ENCODE measurements around the gene MBP. TPM values are rescaled to one million over a fixed set of nuclear protein-coding genes. Genes with fewer than 3 reads are reported as not detected.
"Not testable (repeated sequence)": the region's sequence is repeated elsewhere in the genome, so short reads cannot be mapped to it uniquely, and the experiment has no call there.

Gene MBP
- total and polyA plus RNA-seq, 3 experiments from 2014 or later: 59.5 to 196 (median 60.0) TPM

GRCh38 chr18:76953156-76953555 is 179.4 kb downstream of the MBP start:
- H3K27ac ChIP-seq (ENCODE audit: low read depth, low read length): no peak overlapping the region
- peaks cover 8% of the 10 kb centered on the region for H3K4me1 ChIP-seq (ENCODE audit: insufficient read depth, low read length)
- H3K9me3 ChIP-seq (ENCODE audit: low read length): no peaks in the 10 kb centered on the region
- Mint-ChIP-seq H3K4me3 (no peak overlapping the region), H3K9me3 (no peaks in the 10 kb centered on the region), H3K4me1 (peaks cover 26 to 44% (median 39%) of the 10 kb centered on the region in 3 donors), H3K27me3 (no peaks in the 10 kb centered on the region), H3K36me3 (peaks cover 13 to 84% (median 32%) of the 10 kb centered on the region in 3 donors), H3K27ac (no peak overlapping the region)
- no peak overlapping the region for H3K4me3 ChIP-seq (ENCODE audit: low read length)
- DNase-seq: no peak
- CTCF ChIA-PET: interaction anchor here (1.0 kb wide), 1 partner anchor 30 kb away, joined by 3 read pairs; no protein-coding TSS in a partner anchor
- POLR2A ChIA-PET: no interaction called here
- H3K27me3 ChIP-seq (ENCODE audit: insufficient read depth, low read length, poor library complexity, severe bottlenecking): no peaks in the 10 kb centered on the region
- peaks cover 20% of the 10 kb centered on the region for H3K36me3 ChIP-seq (ENCODE audit: insufficient read depth, low read length)

GRCh38 chr18:76952747-76953146 is 179.8 kb downstream of the MBP start:
- peaks cover 16% of the 10 kb centered on the region for H3K36me3 ChIP-seq (ENCODE audit: insufficient read depth, low read length)
- Mint-ChIP-seq H3K27me3 (no peaks in the 10 kb centered on the region), H3K27ac (no peak overlapping the region), H3K36me3 (peaks cover 17 to 84% (median 30%) of the 10 kb centered on the region in 3 donors), H3K9me3 (no peaks in the 10 kb centered on the region), H3K4me3 (no peak overlapping the region), H3K4me1 (peaks cover 30 to 48% (median 43%) of the 10 kb centered on the region in 3 donors)
- ChIA-PET POLR2A (no interaction called here), CTCF (interaction anchor here (1.0 kb wide), 1 partner anchor 31 kb away, joined by 3 read pairs; no protein-coding TSS in a partner anchor)
- DNase-seq: no peak
- H3K27ac ChIP-seq (ENCODE audit: low read depth, low read length): no peak overlapping the region
- H3K27me3 ChIP-seq (ENCODE audit: insufficient read depth, low read length, poor library complexity, severe bottlenecking): no peaks in the 10 kb centered on the region
- H3K4me1 ChIP-seq (ENCODE audit: insufficient read depth, low read length): peaks cover 11% of the 10 kb centered on the region
- H3K9me3 ChIP-seq (ENCODE audit: low read length): no peaks in the 10 kb centered on the region
- no peak overlapping the region for H3K4me3 ChIP-seq (ENCODE audit: low read length)

- Mint-ChIP-seq H3K4me3 (peak overlapping the region in 1 of 7 donors; percentile 35), H3K27me3 (peaks cover 0 to 3% of the 10 kb centered on the region in 2 donors), H3K27ac (peak overlapping the region in 5 of 8 donors; percentile 16 to 62 (median 30)), H3K36me3 (peaks cover 22 to 82% (median 31%) of the 10 kb centered on the region in 3 donors), H3K9me3 (no peaks in the 10 kb centered on the region), H3K4me1 (peaks cover 37 to 49% (median 48%) of the 10 kb centered on the region in 3 donors)
- Histone ChIP-seq H3K36me3 (ENCODE audit: insufficient read depth, low read length) (peaks cover 13% of the 10 kb centered on the region), H3K27me3 (ENCODE audit: insufficient read depth, low read length, poor library complexity, severe bottlenecking) (no peaks in the 10 kb centered on the region), H3K27ac (ENCODE audit: low read depth, low read length) (no peak overlapping the region), H3K9me3 (ENCODE audit: low read length) (no peaks in the 10 kb centered on the region), H3K4me1 (ENCODE audit: insufficient read depth, low read length) (peaks cover 11% of the 10 kb centered on the region), H3K4me3 (ENCODE audit: low read length) (no peak overlapping the region)
- ChIA-PET CTCF (no interaction called here), POLR2A (no interaction called here)
- no peak for DNase-seq
Observed at GRCh38 chr18:76951456-76952247, 180.9 kb downstream of the MBP start.

- no peaks in the 10 kb centered on the region for H3K27me3 ChIP-seq (ENCODE audit: insufficient read depth, low read length, poor library complexity, severe bottlenecking)
- peaks cover 9% of the 10 kb centered on the region for H3K36me3 ChIP-seq (ENCODE audit: insufficient read depth, low read length)
- H3K4me1 ChIP-seq (ENCODE audit: insufficient read depth, low read length): peaks cover 11% of the 10 kb centered on the region
- H3K9me3 Mint-ChIP-seq: peaks cover 0 to 4% (median 0%) of the 10 kb centered on the region in 5 donors
- no peaks in the 10 kb centered on the region for H3K9me3 ChIP-seq (ENCODE audit: low read length)
- DNase-seq: no peak
- POLR2A ChIA-PET: no interaction called here
- no peak overlapping the region for H3K4me3 ChIP-seq (ENCODE audit: low read length)
- H3K4me1 Mint-ChIP-seq: peaks cover 42 to 59% (median 54%) of the 10 kb centered on the region in 3 donors
- H3K4me3 Mint-ChIP-seq: peak overlapping the region in 5 of 7 donors; percentile 53 to 73 (median 64)
- peaks cover 37 to 73% (median 45%) of the 10 kb centered on the region in 3 donors for H3K36me3 Mint-ChIP-seq
- H3K27ac Mint-ChIP-seq: peak overlapping the region in 4 of 8 donors; percentile 11 to 61 (median 30)
- CTCF ChIA-PET: no interaction called here
- H3K27me3 Mint-ChIP-seq: peaks cover 0 to 3% of the 10 kb centered on the region in 2 donors
- H3K27ac ChIP-seq (ENCODE audit: low read depth, low read length): no peak overlapping the region
Observed at GRCh38 chr18:76948345-76948744, 184.2 kb downstream of the MBP start.

- DNase-seq; POLR2A ChIA-PET; H3K27me3 ChIP-seq (ENCODE audit: insufficient read depth, low read length, poor library complexity, severe bottlenecking); H3K4me3 ChIP-seq (ENCODE audit: low read length); H3K36me3 ChIP-seq (ENCODE audit: insufficient read depth, low read length); H3K9me3 Mint-ChIP-seq; H3K4me3 Mint-ChIP-seq; CTCF ChIA-PET; H3K27ac ChIP-seq (ENCODE audit: low read depth, low read length); H3K9me3 ChIP-seq (ENCODE audit: low read length); H3K27me3 Mint-ChIP-seq; H3K27ac Mint-ChIP-seq: not testable (repeated sequence)
- Mint-ChIP-seq H3K4me1 (peaks cover 28 to 37% (median 33%) of the 10 kb centered on the region in 3 donors), H3K36me3 (peaks cover 20 to 53% (median 39%) of the 10 kb centered on the region in 3 donors)
- H3K4me1 ChIP-seq (ENCODE audit: insufficient read depth, low read length): peaks cover 11% of the 10 kb centered on the region
Observed at GRCh38 chr18:76944346-76944745, 188.2 kb downstream of the MBP start.

GRCh38 chr18:76943542-76944339 is 188.8 kb downstream of the MBP start:
- peaks cover 9% of the 10 kb centered on the region for H3K4me1 ChIP-seq (ENCODE audit: insufficient read depth, low read length)
- POLR2A ChIA-PET: no interaction called here
- H3K27me3 Mint-ChIP-seq: peaks cover 0 to 3% of the 10 kb centered on the region in 2 donors
- no peaks in the 10 kb centered on the region for H3K27me3 ChIP-seq (ENCODE audit: insufficient read depth, low read length, poor library complexity, severe bottlenecking)
- no peak overlapping the region for H3K4me3 Mint-ChIP-seq
- DNase-seq: no peak
- no peak overlapping the region for H3K4me3 ChIP-seq (ENCODE audit: low read length)
- no peaks in the 10 kb centered on the region for H3K36me3 ChIP-seq (ENCODE audit: insufficient read depth, low read length)
- H3K9me3 Mint-ChIP-seq: peaks cover 0 to 4% (median 0%) of the 10 kb centered on the region in 5 donors
- no peaks in the 10 kb centered on the region for H3K9me3 ChIP-seq (ENCODE audit: low read length)
- H3K27ac Mint-ChIP-seq: no peak overlapping the region
- H3K36me3 Mint-ChIP-seq: peaks cover 20 to 55% (median 40%) of the 10 kb centered on the region in 3 donors
- H3K4me1 Mint-ChIP-seq: peaks cover 23 to 31% (median 27%) of the 10 kb centered on the region in 3 donors
- CTCF ChIA-PET: no interaction called here
- H3K27ac ChIP-seq (ENCODE audit: low read depth, low read length): no peak overlapping the region

- CTCF ChIA-PET: interaction anchor here (1.1 kb wide), 1 partner anchor 9 kb away, joined by 3 read pairs; no protein-coding TSS in a partner anchor
Observed at GRCh38 chr18:76941284-76941683, 191.3 kb downstream of the MBP start.

More at GRCh38 chr18:76941284-76941683, 191.3 kb downstream of the MBP start:
- no peaks in the 10 kb centered on the region for H3K4me1 ChIP-seq (ENCODE audit: insufficient read depth, low read length)
- H3K9me3 Mint-ChIP-seq: peaks cover 0 to 4% (median 0%) of the 10 kb centered on the region in 5 donors
- no peak overlapping the region for H3K4me3 ChIP-seq (ENCODE audit: low read length)
- no peak overlapping the region for H3K27ac ChIP-seq (ENCODE audit: low read depth, low read length)
- no peaks in the 10 kb centered on the region for H3K27me3 Mint-ChIP-seq
- H3K36me3 ChIP-seq (ENCODE audit: insufficient read depth, low read length): no peaks in the 10 kb centered on the region
- no peak overlapping the region for H3K4me3 Mint-ChIP-seq
- POLR2A ChIA-PET: interaction anchor here (0.5 kb wide), 1 partner anchor 14 kb away, joined by 5 read pairs; no protein-coding TSS in a partner anchor
- peak overlapping the region in 1 of 8 donors; percentile 71 for H3K27ac Mint-ChIP-seq
- H3K4me1 Mint-ChIP-seq: peaks cover 4 to 7% (median 6%) of the 10 kb centered on the region in 3 donors
- H3K9me3 ChIP-seq (ENCODE audit: low read length): no peaks in the 10 kb centered on the region
- no peak for DNase-seq
- no peaks in the 10 kb centered on the region for H3K27me3 ChIP-seq (ENCODE audit: insufficient read depth, low read length, poor library complexity, severe bottlenecking)
- H3K36me3 Mint-ChIP-seq: peaks cover 19 to 60% (median 36%) of the 10 kb centered on the region in 3 donors

All from CD8-positive, alpha-beta memory T cell (primary cell).